ENCODE data around the gene GRIFIN.

DNA sequence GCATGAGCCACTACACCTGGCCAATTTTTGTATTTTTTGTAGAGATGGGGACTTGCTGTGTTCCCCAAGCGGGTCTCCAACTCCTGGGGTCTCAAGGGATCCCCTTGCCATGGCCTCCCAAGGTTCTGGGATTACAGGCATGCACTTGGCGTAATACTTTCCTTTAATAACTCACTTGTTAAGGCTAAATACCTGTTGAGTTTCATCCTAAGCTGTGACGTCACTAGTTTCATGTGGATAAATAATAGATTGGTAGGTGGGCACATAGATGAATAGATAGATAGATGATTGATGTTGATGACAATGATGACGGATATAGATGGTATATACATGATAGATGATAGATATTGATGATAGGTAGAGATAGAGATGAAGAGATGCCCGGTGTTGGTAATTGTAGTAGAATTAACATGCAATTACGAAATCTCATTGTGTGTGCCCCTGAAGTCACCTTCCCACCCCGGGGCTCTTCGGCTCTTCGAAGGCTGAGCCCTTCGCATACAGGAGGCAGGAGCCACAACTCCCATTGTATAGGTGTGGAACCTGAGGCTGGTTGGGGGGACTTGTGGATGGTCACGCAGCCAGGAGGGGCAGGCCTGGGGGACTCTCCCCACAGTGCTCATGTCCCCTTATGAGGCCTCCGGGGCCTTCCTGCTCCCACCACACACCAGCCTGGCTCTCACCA, 2.6 kb downstream of the GRIFIN start:
- TF ChIP-seq, protein P1, sequence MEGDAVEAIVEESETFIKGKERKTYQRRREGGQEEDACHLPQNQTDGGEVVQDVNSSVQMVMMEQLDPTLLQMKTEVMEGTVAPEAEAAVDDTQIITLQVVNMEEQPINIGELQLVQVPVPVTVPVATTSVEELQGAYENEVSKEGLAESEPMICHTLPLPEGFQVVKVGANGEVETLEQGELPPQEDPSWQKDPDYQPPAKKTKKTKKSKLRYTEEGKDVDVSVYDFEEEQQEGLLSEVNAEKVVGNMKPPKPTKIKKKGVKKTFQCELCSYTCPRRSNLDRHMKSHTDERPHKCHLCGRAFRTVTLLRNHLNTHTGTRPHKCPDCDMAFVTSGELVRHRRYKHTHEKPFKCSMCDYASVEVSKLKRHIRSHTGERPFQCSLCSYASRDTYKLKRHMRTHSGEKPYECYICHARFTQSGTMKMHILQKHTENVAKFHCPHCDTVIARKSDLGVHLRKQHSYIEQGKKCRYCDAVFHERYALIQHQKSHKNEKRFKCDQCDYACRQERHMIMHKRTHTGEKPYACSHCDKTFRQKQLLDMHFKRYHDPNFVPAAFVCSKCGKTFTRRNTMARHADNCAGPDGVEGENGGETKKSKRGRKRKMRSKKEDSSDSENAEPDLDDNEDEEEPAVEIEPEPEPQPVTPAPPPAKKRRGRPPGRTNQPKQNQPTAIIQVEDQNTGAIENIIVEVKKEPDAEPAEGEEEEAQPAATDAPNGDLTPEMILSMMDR (conservative IDR thresholded peaks at IDR 0.05 in 1 of 2, IDR thresholded peaks at IDR 0.05 in 1 of 2; ENCODE audit: low read depth in 1 of 2, low read length in 2 of 2), result no peak
- no peak for TF ChIP-seq EZH2 (IDR thresholded peaks at IDR 0.05; ENCODE audit: low read length, missing control alignments)

All from fibroblast of lung (primary cell).